ENCODE data around the gene IFIT1.

DNA sequence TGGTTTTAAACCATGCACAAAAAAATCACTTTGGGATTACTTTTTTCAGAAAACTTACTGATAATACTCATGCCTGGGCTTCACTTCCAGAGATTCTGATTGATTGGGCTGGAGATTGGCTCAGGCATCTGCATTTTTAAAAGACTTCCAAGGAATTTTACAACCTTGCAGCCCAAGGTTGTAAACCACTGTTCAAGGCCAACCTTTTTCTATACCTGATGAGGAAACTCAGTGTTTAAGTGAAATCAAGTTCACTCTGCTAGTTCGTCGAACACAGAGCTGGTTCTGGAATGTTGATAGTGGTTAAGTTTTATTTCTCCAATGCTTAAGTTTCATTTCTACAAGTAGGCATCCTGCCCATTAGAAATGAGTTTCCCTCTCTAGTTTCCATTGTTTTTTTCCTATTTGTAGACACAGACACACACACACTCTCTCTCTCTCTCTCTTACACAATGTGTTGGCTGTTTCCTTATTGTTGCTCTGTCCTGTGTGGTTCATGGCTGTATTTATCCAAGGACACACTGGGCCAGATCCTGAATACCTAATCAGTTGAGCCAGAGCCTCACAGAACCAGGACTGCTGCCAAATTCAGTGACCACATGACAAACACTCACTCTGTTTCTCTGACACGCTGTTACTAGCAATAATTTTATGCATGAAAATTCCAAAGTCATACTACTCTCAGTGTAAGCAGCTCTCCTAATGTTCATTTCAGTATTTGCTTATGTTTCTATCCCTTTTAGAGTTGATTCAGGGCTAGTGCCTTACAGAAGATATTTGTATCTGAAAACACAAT, 18.3 kb upstream of the IFIT1 start:
- no peak for TF ChIP-seq POLR2AphosphoS5 (IDR thresholded peaks at IDR 0.05; ENCODE audit: low read depth)
- no peak for TF ChIP-seq CTCF (IDR thresholded peaks at IDR 0.05; ENCODE audit: insufficient read depth, low read length)
- no peak for TF ChIP-seq REST (IDR thresholded peaks at IDR 0.05; ENCODE audit: insufficient replicate concordance, low read depth)
- no peak for TF ChIP-seq GABPA (IDR thresholded peaks at IDR 0.05; ENCODE audit: low read depth)
- no peak for TF ChIP-seq SPI1 (IDR thresholded peaks at IDR 0.05; ENCODE audit: borderline replicate concordance, low read depth)
